Prostate gland (tissue), 2 donors: Measurements from ENCODE around the gene MLLT10. TPM values are rescaled to one million over a fixed set of nuclear protein-coding genes. Genes with fewer than 3 reads are reported as not detected.

Source experiments
- DNase-seq: peaks from one replicate; pipeline ENCODE4 v3.0.0-alpha.2; 2019; ENCODE audit warnings: low spot score
- H3K27ac ChIP-seq, 2 donors: fragments of 200-600 bp; sonication (generic); 2 replicates each; pipeline ENCODE4 v1.5.1; 2017 to 2019
- H3K27me3 ChIP-seq: fragments of 200-600 bp; sonication (generic); replicated peaks from 2 replicates; pipeline ENCODE4 v1.5.1; 2019; ENCODE audit not compliant: insufficient read depth
- H3K36me3 ChIP-seq, 2 donors: fragments of 200-600 bp; sonication (generic); 1 replicate in 1 of 2; 2 replicates in 1 of 2; pipeline versions ENCODE4 v1.5.1 to v1.8.1; 2017 to 2019
- H3K4me1 ChIP-seq: fragments of 200-600 bp; sonication (generic); replicated peaks from 2 replicates; pipeline ENCODE4 v1.5.1; 2019
- H3K4me3 ChIP-seq, 2 donors: fragments of 200-600 bp; sonication (generic); 2 replicates each; pipeline ENCODE4 v1.5.1; 2017 to 2019
- H3K9me3 ChIP-seq: fragments of 200-600 bp; sonication (generic); 2 replicates; pipeline ENCODE4 v1.5.1; 2017
- CTCF ChIP-seq, 4 experiments: fragments of 200-600 bp in 2 of 4; fragments of 450-650 bp in 2 of 4; sonication (generic) in 2 of 4; IDR thresholded peaks; 1 replicate in 3 of 4; 2 replicates in 1 of 4; pipeline ENCODE4 v1.5.1; 2016 to 2019; ENCODE audit warnings: antibody characterized with exemption in 4 of 4, mild to moderate bottlenecking in 2 of 4, moderate library complexity in 2 of 4
- POLR2A ChIP-seq: fragments of 450-650 bp; IDR thresholded peaks from one replicate; pipeline ENCODE4 v1.6.1; 2016; ENCODE audit warnings: antibody characterized with exemption, mild to moderate bottlenecking
- POLR2AphosphoS5 ChIP-seq: sonication (generic); formaldehyde crosslinking; IDR thresholded peaks from one replicate; pipeline ENCODE4 v1.6.1; 2017; ENCODE audit warnings: antibody characterized with exemption
- WGBS: methylation state at CpG from one replicate; pipeline ENCODE4 v1.1.5; 2018; 5-methylcytosine and 5-hydroxymethylcytosine counted together
- intact Hi-C: fragments of 100-400 bp; cut with DNase I; formaldehyde crosslinking; loops from one replicate; pipeline ENCODE4 v1.14.2; 2022
- total RNA-seq, 2 donors: library from RNA; depleted of rRNA; stranded (reverse); fragments of >200 nt; gene quantifications; one replicate each; pipeline ENCODE4 v1.1.0, GENCODE V29; 2016

The MLLT10 gene
- total RNA-seq, 2 donors from 2014 or later = 31.2 to 68.3 TPM

GRCh38 chr10:21530168-21530567 lies 3.9 kb upstream of the MLLT10 start:
- no peak overlapping the region for H3K27ac ChIP-seq
- H3K9me3 ChIP-seq = no peaks in the 10 kb centered on the region
- intact Hi-C loops = no loop called here
- H3K36me3 ChIP-seq = no peaks in the 10 kb centered on the region
- no peak for TF ChIP-seq POLR2AphosphoS5
- no peak for TF ChIP-seq POLR2A
- TF ChIP-seq CTCF (IDR thresholded peaks at IDR 0.05) = no peak
- 95% methylated on average over 1 of the region's 1 CpG for WGBS
- no peak overlapping the region for H3K4me3 ChIP-seq
- no peaks in the 10 kb centered on the region for H3K4me1 ChIP-seq
- H3K27me3 ChIP-seq = no peaks in the 10 kb centered on the region
- DNase-seq = no peak

- TF ChIP-seq POLR2AphosphoS5 = no peak
- no peak for TF ChIP-seq POLR2A
- TF ChIP-seq CTCF (IDR thresholded peaks at IDR 0.05) = no peak
- 95% methylated on average over 1 of the region's 1 CpG for WGBS
- no peak for DNase-seq
These were observed 3.4 kb upstream of the MLLT10 start for GRCh38 chr10:21530641-21531040.

GRCh38 chr10:21531164-21531563 lies 2.9 kb upstream of the MLLT10 start:
- intact Hi-C loops = no loop called here
- TF ChIP-seq CTCF (IDR thresholded peaks at IDR 0.05) (no peak), POLR2A (no peak), POLR2AphosphoS5 (no peak)
- no peaks in the 10 kb centered on the region for H3K36me3 ChIP-seq
- H3K9me3 ChIP-seq = no peaks in the 10 kb centered on the region
- no peaks in the 10 kb centered on the region for H3K4me1 ChIP-seq
- no peak for DNase-seq
- 80% methylated on average over 1 of the region's 1 CpG for WGBS
- H3K27ac ChIP-seq = peak overlapping the region; percentile 7
- H3K4me3 ChIP-seq = no peak overlapping the region
- no peaks in the 10 kb centered on the region for H3K27me3 ChIP-seq

More at GRCh38 chr10:21530641-21531040, 3.4 kb upstream of the MLLT10 start:
- Histone ChIP-seq H3K4me1 (no peaks in the 10 kb centered on the region), H3K4me3 (no peak overlapping the region), H3K27me3 (no peaks in the 10 kb centered on the region), H3K9me3 (no peaks in the 10 kb centered on the region), H3K36me3 (no peaks in the 10 kb centered on the region), H3K27ac (no peak overlapping the region)
- intact Hi-C loops = no loop called here

- Histone ChIP-seq H3K4me3 (peak overlapping the region; percentile 86 to 91), H3K36me3 (no peaks in the 10 kb centered on the region), H3K9me3 (no peaks in the 10 kb centered on the region), H3K27ac (peak overlapping the region; percentile 93 to 96), H3K27me3 (no peaks in the 10 kb centered on the region), H3K4me1 (no peaks in the 10 kb centered on the region)
- 36% methylated on average over 10 of the region's 10 CpGs for WGBS
- no peak for TF ChIP-seq POLR2A
- no peak for TF ChIP-seq CTCF (IDR thresholded peaks at IDR 0.05)
- TF ChIP-seq POLR2AphosphoS5 = no peak
- DNase-seq = no peak
- intact Hi-C loops = no loop called here
These were observed 1.2 kb upstream of the MLLT10 start for GRCh38 chr10:21532694-21533466.

- H3K36me3 ChIP-seq = peaks cover 0 to 3% of the 10 kb centered on the region in 2 donors
- intact Hi-C loops = no loop called here
- H3K27ac ChIP-seq = peak overlapping the region; percentile 93 to 96
- no peaks in the 10 kb centered on the region for H3K27me3 ChIP-seq
- no peak for TF ChIP-seq CTCF (IDR thresholded peaks at IDR 0.05)
- no peak for TF ChIP-seq POLR2AphosphoS5
- TF ChIP-seq POLR2A = no peak
- peak overlapping the region; percentile 86 to 91 for H3K4me3 ChIP-seq
- DNase-seq = no peak
- WGBS = 0% methylated on average over 14 of the region's 26 CpGs
- no peaks in the 10 kb centered on the region for H3K9me3 ChIP-seq
- H3K4me1 ChIP-seq = no peaks in the 10 kb centered on the region
These were observed 201 bp downstream of the MLLT10 start for GRCh38 chr10:21534280-21534586.
